ENCODE data around the gene FXYD6. TPM values are rescaled to one million over a fixed set of nuclear protein-coding genes. Genes with fewer than 3 reads are reported as not detected.
A peak's percentile ranks its signal among the peaks of the same experiment; 100 is the strongest.

FXYD6 gene
- total and polyA plus RNA-seq, 8 donors, result 12.7 to 187 (median 40.6) TPM

- peak overlapping the region in 1 of 5 donors; percentile 21 for H3K27ac ChIP-seq
- WGBS, 5 donors, result 60 to 69% (median 68%) methylated on average over 3 of the region's 3 CpGs
- intact Hi-C loops (cut with DNase I; ENCODE audit: low total_unique reads), result no loop called here
Observed at GRCh38 chr11:117851106-117851505, 25.4 kb downstream of the FXYD6 start.

DNA sequence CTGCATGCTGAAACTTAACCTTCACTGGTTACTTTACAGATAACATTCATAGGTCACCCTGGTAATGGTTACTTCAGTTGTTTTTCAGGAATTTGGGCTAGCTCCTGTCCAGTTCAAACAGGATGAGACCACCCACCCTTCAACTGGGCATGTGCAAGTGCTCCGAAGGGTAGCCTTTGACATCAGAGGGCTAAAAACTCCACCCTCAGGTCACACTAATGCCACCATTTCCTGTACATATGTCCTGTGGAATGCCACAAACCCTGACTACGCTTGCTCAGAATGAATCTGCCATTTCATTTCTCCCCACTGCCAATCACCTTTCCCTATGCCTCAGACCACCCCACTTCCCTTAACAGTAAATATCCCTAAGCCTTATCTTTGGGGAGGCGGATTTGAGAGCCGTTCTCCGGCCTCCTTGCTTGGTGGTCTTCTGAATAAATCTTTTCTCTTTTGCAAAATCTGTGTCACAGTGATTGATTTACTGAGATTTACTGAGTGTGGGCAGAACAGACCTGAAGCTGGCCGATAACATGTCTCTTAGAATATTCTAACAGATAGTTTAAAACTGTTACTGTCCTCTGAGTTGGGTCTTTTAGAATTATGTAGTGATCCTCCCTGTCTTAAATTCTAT lies 26.6 kb downstream of the FXYD6 start:
- peaks cover 0 to 18% (median 7%) of the 10 kb centered on the region in 4 donors for H3K9me3 ChIP-seq
- DNase-seq, result peak in 1 of 2 donors; percentile 16
- TF ChIP-seq, protein P1, sequence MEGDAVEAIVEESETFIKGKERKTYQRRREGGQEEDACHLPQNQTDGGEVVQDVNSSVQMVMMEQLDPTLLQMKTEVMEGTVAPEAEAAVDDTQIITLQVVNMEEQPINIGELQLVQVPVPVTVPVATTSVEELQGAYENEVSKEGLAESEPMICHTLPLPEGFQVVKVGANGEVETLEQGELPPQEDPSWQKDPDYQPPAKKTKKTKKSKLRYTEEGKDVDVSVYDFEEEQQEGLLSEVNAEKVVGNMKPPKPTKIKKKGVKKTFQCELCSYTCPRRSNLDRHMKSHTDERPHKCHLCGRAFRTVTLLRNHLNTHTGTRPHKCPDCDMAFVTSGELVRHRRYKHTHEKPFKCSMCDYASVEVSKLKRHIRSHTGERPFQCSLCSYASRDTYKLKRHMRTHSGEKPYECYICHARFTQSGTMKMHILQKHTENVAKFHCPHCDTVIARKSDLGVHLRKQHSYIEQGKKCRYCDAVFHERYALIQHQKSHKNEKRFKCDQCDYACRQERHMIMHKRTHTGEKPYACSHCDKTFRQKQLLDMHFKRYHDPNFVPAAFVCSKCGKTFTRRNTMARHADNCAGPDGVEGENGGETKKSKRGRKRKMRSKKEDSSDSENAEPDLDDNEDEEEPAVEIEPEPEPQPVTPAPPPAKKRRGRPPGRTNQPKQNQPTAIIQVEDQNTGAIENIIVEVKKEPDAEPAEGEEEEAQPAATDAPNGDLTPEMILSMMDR (IDR thresholded peaks at IDR 0.05), result no peak
- no peak for TF ChIP-seq POLR2A (IDR thresholded peaks at IDR 0.05)
- TF ChIP-seq POLR2AphosphoS5 (IDR thresholded peaks at IDR 0.05), result no peak
- no peak for TF ChIP-seq EP300 (IDR thresholded peaks at IDR 0.05)
- H3K27me3 ChIP-seq, result peaks cover 0 to 3% (median 0%) of the 10 kb centered on the region in 3 donors
- no peak overlapping the region for H3K27ac ChIP-seq
- peaks cover 0 to 11% (median 0%) of the 10 kb centered on the region in 4 donors for H3K4me1 ChIP-seq
- no peaks in the 10 kb centered on the region for H3K36me3 ChIP-seq
- no peak overlapping the region for H3K4me3 ChIP-seq
- intact Hi-C loops (cut with DNase I; ENCODE audit: low total_unique reads), result loop anchor here (5.0 kb wide), 1 partner anchor 97 kb away; no protein-coding TSS in a partner anchor
- 80 to 89% (median 85%) methylated on average over 6 of the region's 6 CpGs for WGBS, 5 donors

More at GRCh38 chr11:117851106-117851505, 25.4 kb downstream of the FXYD6 start:
- peak in 1 of 2 donors; percentile 69 for DNase-seq
- no peak for TF ChIP-seq EP300 (IDR thresholded peaks at IDR 0.05)
- TF ChIP-seq POLR2A (IDR thresholded peaks at IDR 0.05), result no peak
- no peak for TF ChIP-seq POLR2AphosphoS5 (IDR thresholded peaks at IDR 0.05)
- TF ChIP-seq, protein P1 (IDR thresholded peaks at IDR 0.05), result no peak
- H3K27me3 ChIP-seq, result peaks cover 0 to 3% (median 0%) of the 10 kb centered on the region in 3 donors
- H3K36me3 ChIP-seq, result no peaks in the 10 kb centered on the region
- H3K9me3 ChIP-seq, result peaks cover 0 to 18% (median 7%) of the 10 kb centered on the region in 4 donors
- H3K4me3 ChIP-seq, result no peak overlapping the region
- peaks cover 0 to 15% (median 0%) of the 10 kb centered on the region in 4 donors for H3K4me1 ChIP-seq

- no peaks in the 10 kb centered on the region for H3K27me3 ChIP-seq
- TF ChIP-seq POLR2A (IDR thresholded peaks at IDR 0.05), result no peak
- TF ChIP-seq POLR2AphosphoS5 (IDR thresholded peaks at IDR 0.05), result peak in 1 of 3 donors; percentile 50
- TF ChIP-seq EP300 (IDR thresholded peaks at IDR 0.05), result no peak
- TF ChIP-seq, protein P1 (IDR thresholded peaks at IDR 0.05), result peak in 6 of 7 experiments; percentile 59 to 99 (median 98)
- peaks cover 0 to 23% (median 11%) of the 10 kb centered on the region in 4 donors for H3K4me1 ChIP-seq
- peaks cover 0 to 31% (median 8%) of the 10 kb centered on the region in 4 donors for H3K36me3 ChIP-seq
- 21 to 27% (median 22%) methylated on average over 9 of the region's 9 CpGs for WGBS, 5 donors
- no peak overlapping the region for H3K4me3 ChIP-seq
- no peaks in the 10 kb centered on the region for H3K9me3 ChIP-seq
- intact Hi-C loops (cut with DNase I; ENCODE audit: low total_unique reads), result no loop called here
- peak overlapping the region in 1 of 5 donors; percentile 15 for H3K27ac ChIP-seq
- DNase-seq, result peak; percentile 83 to 92
Observed at GRCh38 chr11:117843666-117844484, 32.6 kb downstream of the FXYD6 start.

Measured in stomach (tissue), 9 donors.